GM12864 (cell line): ENCODE measurements around the gene EMILIN2.

Source experiments
- DNase-seq: peaks from one replicate; pipeline ENCODE4 v3.0.0-alpha.2; 2011; ENCODE audit warnings: low read depth
- H3K4me3 ChIP-seq: 2 replicates; pipeline ENCODE4 v1.5.1; 2011; ENCODE audit warnings: mild to moderate bottlenecking, low read depth, low read length, control low read depth
- TF ChIP-seq, protein P1 (sequence below): IDR thresholded peaks from 2 replicates; pipeline ENCODE4 v1.5.1; 2011; ENCODE audit warnings: low read depth, mild to moderate bottlenecking, moderate library complexity, low read length, control low read depth, inconsistent platforms; ENCODE audit errors: missing control alignments

EMILIN2 gene

DNA sequence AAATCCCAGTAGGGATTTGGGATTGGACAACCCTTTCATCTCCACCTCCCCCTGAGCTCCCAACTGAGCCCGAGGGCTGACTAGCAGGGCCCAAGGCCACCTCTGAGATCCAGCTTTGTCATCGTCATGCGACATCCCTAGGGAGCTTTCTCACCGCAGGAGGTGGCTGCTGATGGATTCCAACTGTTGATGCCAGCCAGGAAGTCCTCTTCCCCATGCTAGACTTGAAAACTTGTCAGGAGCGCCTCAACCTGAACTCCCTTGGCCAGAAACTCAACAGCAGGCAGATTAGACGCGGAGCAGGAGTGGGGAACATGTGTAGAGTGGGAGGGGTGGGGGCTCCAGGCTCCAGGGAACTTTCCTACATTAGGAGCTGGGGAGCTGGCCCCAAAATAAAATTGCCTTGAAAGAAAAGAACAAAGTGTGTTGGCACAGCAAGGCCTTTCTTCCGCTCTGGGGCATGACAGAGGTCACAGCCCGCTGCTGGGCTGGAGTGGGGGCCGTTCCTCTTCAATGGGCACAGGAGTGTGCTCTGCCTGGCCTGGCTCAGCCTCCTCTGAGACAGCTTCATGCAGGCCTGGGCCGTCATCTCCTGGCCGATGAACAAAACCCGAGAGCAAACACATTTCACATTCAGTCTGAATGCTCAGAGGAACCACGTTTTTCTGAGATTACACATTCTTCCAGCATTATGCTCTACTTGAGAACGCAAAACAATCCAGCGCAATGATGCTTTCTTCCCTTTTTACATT lies 34.5 kb downstream of the EMILIN2 start:
- TF ChIP-seq, protein P1, sequence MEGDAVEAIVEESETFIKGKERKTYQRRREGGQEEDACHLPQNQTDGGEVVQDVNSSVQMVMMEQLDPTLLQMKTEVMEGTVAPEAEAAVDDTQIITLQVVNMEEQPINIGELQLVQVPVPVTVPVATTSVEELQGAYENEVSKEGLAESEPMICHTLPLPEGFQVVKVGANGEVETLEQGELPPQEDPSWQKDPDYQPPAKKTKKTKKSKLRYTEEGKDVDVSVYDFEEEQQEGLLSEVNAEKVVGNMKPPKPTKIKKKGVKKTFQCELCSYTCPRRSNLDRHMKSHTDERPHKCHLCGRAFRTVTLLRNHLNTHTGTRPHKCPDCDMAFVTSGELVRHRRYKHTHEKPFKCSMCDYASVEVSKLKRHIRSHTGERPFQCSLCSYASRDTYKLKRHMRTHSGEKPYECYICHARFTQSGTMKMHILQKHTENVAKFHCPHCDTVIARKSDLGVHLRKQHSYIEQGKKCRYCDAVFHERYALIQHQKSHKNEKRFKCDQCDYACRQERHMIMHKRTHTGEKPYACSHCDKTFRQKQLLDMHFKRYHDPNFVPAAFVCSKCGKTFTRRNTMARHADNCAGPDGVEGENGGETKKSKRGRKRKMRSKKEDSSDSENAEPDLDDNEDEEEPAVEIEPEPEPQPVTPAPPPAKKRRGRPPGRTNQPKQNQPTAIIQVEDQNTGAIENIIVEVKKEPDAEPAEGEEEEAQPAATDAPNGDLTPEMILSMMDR: no peak
- no peak for DNase-seq
- no peak overlapping the region for H3K4me3 ChIP-seq

DNA sequence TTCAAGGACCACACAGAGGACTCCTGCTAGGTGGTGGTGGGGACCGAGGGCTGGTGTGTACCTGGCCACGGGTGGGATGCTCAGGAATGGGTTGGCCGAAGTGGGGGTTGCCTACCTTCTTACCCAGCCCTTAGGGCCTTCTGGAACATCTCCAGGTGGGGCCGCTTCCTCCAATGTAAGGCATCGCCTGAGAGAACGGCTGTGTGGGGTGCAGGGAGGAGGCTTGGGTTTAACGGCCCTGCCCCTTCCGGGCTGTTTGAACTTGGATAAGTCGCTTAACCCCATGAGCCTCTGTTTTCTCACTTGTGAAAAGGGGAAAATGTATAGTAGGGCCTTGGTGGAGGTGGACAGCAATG lies 35.0 kb downstream of the EMILIN2 start:
- no peak for DNase-seq
- H3K4me3 ChIP-seq: no peak overlapping the region
- TF ChIP-seq, protein P1: no peak

DNA sequence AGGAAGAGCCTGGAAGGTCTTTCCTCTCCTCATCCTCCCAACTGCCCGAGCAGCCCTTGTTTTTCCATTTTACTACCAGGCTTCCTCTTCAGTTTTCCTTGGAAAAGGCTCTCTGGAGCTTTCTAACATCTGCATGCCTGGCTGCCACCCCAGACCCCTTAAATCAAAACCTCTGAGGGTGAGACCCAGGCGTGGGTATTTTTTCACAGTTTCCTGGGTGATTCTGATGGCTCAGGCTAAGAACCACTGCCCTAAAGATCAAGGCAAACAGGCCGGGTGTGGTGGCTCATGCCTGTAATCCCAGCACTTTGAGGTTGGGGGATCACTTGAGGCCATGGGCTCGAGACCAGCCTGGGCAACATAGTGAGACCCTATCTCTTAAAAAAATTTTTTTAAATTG lies 35.4 kb downstream of the EMILIN2 start:
- no peak for DNase-seq

DNA sequence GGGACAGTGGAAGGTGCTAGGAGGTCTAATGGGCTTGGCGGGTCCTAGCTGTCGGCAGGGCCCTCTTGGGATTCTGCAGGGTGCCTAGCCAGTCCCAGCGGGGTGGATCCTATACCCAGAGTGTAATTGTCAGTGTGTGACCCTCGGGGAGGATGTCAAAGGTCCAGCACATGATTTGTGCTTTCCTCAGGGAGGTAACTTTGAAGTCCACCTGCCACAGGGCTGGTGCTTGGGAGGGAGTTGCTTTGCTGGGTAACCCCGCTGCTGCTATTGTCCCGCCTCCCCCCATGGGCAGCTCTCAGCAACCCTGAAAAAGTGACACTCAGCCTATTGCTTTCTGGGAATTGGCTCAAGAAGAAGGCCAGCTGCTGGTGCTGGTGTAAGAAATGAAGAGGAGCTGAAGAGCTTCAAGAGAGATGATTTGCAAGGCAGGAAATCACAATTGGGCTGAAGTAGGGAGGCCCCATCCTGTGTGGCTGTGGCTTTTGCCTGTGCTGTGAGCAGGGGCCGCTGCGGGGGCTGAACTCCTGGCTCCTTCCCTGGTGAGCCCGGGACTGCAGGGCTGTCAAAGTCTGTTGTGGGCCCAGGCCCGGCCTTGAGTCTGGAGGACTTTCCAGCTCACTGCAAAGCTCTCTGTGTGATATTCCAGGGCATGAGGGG lies 36.4 kb downstream of the EMILIN2 start:
- H3K4me3 ChIP-seq: no peak overlapping the region
- no peak for DNase-seq
- TF ChIP-seq, protein P1: no peak

More for the DNA sequence above, 35.4 kb downstream of the EMILIN2 start:
- no peak overlapping the region for H3K4me3 ChIP-seq
- TF ChIP-seq, protein P1: no peak

DNA sequence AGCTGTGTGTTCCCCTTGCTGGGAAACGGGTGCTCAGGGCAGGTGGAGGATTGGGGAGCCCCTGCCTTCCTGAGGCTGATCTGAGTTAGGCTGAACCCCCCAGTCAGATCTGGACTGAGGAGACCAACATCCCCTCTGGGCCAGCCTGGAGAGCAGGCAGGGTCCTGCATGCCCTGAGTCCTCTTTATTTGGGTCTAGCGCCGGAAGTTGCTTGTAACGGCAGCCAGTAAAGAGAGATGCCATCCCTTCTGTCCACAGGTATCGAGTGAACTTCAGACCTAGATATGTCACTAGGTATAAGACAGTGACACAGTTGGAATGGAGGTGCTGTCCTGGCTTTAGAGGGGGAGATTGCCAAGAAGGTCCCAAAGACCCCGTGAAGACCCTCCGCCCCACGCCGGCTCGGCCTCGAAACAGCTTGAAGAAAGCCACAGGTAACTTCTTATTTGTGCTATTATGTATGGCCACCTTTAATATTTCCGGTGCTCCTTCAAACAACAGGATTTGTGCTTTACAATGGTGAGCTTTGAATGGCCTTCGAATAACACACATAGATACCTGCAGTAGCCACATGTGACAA lies 38.0 kb downstream of the EMILIN2 start:
- H3K4me3 ChIP-seq: no peak overlapping the region
- TF ChIP-seq, protein P1: no peak
- DNase-seq: no peak

DNA sequence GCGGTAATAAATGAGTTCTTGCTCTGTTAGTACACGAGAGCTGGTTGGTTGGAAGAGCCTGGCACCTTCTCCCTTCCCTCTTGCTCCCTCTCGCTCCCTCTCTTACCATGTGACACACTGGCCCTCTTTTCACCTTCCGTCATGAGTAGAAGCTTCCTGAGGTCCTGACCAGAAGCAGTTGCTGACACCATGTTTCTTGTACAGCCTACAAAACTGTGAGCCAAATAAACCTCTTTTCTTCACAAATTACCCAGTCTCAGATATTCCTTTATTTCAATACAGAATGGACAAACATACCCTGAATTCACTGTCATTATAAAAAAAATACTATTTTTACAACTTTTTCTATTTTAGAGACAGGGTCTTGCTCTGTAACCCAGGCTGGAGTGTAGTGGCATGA lies 40.7 kb downstream of the EMILIN2 start:
- TF ChIP-seq, protein P1: no peak
- no peak overlapping the region for H3K4me3 ChIP-seq
- DNase-seq: no peak
